ENCODE data around the gene MMP14.

The MMP14 gene

DNA sequence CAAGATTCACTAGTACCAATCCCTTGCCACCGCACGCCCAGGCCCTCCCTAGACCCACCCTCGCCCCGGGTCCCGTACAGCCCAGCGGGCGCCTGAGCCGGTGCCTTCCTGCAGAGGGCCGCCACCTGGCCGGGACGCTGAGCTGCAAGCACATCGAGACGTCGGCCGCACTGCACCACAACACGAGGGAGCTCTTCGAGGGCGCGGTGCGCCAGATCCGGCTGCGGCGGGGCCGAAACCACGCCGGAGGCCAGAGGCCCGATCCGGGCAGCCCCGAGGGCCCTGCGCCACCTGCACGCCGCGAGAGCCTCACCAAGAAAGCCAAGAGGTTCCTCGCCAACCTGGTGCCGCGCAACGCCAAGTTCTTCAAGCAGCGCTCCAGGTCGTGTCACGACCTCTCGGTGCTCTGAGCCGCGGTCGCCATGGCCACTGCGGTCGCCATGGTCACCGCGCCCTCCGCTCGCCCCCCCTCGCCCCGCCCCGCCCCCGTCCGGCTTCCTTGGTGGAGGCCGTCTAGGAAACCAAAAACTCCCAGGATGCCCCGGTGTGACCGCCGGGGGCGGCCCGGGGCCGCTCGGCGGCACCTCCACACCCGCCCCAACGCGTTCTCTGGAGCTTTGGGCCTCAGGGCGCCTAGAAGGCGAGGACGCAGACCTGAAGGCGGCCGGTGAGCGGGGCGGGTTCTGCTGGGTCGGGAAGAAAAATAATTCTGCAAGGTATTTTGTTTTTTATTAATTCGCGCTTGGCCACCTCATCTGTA lies 50.3 kb downstream of the MMP14 start:
- peak; percentile 52 for DNase-seq

DNA sequence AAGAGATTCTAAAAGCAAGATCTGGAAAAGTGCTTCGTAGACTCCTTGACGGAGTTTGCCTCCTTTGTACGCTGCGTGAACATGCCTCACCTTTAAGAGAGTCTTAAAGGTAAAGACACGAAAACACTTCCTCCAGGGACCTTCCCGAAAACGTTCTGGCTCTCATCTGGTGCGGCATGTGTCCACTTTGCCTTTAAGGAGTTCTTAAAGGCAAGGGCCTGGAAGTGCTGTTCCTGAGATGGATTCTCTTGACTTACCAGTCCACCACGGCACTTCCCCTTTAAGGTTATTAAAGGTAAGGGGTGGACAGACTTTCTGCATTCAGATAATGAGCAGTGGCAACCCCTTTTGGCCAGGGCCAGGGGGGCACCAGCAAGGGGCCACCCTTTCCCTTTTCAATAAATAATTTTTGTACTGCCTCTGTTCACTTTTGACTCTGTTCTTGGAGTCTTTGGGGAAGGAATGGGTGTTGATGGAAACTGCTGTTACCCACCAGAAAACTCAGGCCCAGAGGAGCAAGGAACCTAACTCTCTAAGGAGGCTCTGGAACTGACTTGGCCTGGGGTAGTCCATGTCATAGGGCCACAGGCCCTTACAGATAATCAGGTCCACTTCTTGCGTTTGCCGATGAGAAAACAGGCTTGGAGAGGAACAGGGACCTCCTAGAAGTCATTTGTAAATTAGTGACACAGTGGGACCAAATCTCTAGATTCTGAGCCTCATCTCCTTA lies 51.0 kb downstream of the MMP14 start:
- no peak for DNase-seq

DNA sequence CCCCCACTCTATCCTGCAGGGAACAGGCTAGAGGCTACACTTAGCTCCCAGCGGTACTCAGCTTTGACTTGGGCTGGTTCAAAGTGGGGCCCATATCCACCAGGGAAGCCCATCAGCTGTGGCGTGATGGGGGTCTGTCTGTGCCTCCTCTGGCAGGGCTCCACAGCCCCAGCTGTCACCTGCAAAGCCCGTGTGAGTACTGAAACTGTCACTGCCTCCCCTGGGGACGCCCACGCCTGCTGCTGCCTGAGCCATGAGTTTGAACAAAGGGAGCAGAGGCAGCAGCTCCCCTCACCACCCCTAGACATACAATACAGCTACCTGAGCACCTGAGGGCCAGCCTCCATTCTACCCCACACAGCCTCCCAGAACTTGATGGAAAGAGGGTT lies 51.6 kb downstream of the MMP14 start:
- DNase-seq: peak; percentile 29

DNA sequence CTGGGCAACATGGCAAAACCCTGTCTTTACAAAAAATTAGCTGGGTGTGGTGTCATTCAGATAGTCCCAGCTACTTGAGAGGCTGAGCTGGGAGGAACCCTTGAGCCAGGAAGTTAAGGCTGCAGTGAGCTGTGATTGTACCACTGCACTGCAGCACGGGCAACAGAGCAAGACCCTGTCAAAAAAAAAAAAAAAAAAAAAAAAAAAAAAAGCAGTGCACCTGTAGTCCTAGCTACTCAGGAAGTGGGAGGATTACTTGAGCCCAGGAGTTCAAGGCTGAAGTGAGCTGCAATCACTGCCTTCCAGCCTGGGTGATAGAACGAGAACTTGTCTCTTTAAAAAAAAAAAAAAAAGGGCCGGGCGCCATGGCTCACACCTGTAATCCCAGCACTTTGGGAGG lies 52.3 kb downstream of the MMP14 start:
- no peak for DNase-seq

DNA sequence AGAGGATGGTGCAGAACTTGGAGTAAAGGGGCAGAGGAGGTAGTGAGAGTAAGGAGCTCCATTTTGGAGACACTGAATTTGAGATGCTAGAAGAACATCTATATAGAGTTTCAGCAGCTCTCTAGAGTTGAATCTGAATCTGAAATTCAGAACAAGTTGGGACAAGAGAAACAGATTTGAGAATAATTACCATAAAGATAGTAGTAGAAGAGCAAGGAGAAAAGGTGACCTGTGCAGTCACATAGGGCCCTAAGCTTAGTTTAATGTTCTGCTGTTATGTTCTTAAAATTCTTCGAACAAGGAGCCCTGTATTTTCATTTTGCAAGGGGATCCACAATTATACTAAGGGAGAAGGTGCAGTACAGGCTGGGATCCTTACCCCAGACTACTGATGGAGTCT lies 54.0 kb downstream of the MMP14 start:
- DNase-seq: no peak

DNA sequence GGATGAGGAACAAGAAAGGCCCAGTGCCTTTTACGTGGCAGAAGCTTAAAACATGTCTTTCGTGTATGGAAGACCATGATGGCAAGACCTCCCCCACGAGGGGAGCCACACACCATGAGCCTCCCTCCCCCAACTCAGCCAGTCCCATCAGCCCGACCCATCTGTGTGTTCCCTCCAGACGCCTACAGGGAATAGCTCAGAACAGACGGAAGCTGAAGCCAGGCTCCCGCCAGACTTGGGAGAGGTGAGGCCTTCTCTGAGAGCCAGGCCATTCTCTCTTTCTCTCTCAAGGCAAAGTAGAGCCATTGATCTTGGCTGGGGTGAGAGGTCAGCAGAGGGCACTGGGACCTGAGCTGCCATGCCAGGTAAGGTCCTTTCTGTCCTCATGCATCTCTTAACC lies 56.1 kb downstream of the MMP14 start:
- DNase-seq: no peak

DNA sequence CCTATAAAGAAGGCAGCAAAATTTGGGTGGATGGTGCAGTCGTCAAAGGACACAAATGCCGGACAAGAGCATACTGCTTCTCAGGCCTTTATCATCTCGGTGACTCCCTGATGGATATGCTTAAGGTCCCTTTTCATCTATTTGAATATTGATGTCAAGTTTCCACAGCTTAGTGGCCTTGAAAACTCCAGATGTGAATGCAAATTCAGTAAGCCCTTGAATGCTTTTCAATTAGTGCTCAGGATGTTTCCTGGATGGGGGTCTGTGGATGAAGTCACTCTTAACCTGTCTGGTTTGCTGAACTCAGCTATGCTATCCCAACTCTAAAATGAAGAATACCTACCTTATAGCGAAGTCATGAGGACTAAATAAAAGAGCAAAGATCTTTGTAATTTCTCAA lies 57.3 kb downstream of the MMP14 start:
- no peak for DNase-seq

DNA sequence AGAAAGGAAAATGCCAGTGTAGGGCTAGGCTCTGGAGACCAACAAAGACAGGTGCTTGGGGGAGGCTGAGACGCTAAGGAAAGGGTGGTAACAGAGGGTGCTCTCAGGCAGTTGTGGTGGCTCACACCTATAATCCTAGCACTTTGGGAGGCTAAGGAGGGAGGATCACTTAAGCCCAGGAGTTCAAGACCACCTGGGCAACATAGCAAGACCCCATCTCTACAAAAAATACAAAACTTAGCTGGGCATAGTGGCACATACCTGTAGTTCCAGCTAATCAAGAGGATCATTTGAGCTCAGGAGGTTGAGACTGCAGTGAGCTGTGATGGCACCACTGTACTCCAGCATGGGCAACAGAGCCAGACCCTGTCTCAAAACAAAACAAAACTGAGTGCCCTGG lies 59.0 kb downstream of the MMP14 start:
- no peak for DNase-seq

DNA sequence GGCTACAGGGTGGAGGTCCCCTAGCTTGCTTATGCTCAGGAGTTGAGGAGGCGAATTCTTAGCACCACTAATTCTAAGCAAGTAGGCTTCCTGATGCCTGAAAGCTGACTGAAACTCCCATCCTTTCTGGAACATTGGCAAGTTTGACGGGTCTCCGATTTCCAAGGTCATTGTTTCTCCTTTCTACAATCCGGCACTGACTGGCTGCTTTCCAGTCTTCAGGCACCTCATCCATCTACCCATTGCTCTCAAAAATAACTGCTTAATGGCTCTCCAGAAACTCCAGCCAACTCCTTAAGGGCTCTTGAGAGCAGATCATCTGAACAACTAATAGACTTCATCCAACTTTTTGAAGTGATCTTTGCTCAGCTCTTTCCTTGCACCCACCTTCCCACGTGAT lies 60.0 kb downstream of the MMP14 start:
- no peak for DNase-seq

DNA sequence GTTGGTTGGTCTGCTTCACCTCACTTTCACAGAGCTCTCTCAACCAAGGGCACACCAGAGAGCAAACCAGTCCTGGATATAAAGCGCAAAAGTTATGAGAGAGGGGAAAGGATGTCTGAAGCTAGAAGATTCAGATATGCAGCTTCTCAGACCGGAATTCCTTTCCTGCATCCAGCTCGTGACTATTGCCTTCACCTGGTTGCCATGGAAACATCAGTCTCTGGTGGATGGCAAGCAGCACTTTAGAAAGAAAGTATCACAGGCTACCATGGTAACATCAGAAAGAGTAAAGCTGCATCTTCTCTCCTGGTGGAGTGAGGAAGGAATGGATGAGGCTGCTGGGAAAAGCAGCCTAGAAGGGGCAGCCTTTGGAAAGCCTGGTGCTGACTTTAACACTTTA lies 60.4 kb downstream of the MMP14 start:
- no peak for DNase-seq

DNA sequence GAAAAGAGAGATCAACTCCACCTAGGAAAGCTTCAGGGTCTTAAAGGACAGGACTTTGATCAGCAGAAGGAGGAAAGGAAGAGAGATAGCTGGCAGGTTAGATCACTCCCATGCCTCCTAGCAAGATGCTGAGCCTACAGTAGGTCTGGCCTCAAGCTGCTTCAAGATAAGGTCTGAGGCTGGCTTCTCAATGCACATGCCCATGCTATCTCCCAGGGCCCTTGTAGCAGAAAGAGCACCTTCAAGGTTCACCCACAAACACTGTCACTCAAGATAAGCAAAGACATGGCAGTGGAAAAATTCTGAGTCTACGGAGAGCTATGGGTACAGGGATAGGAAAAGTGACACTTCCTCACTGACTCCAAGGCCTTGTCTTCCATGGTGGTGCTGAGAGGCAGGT lies 61.0 kb downstream of the MMP14 start:
- no peak for DNase-seq
